Vagina (tissue), 2 donors: ENCODE results near the gene KCTD5. TPM values are rescaled to one million over a fixed set of nuclear protein-coding genes. Genes with fewer than 3 reads are reported as not detected.

Source experiments
- DNase-seq, 2 donors: peaks; one replicate each; pipeline ENCODE4 v3.0.0-alpha.2; 2017; ENCODE audit errors: extremely low spot score in 2 of 2
- H3K27ac ChIP-seq: fragments of 200-600 bp; sonication (generic); one replicate; pipeline ENCODE4 v1.5.1; 2019
- H3K27me3 ChIP-seq: fragments of 200-600 bp; sonication (generic); one replicate; pipeline ENCODE4 v1.5.1; 2019
- H3K36me3 ChIP-seq, 2 donors: fragments of 200-600 bp; sonication (generic); one replicate each; pipeline ENCODE4 v1.5.1; 2017 to 2019
- H3K4me1 ChIP-seq: fragments of 200-600 bp; sonication (generic); one replicate; pipeline ENCODE4 v1.5.1; 2019
- H3K4me3 ChIP-seq, 2 donors: fragments of 200-600 bp; sonication (generic); 1 replicate in 1 of 2; 2 replicates in 1 of 2; pipeline ENCODE4 v1.5.1; 2016 to 2019
- H3K9me3 ChIP-seq: fragments of 200-600 bp; sonication (generic); one replicate; pipeline ENCODE4 v1.5.1; 2019
- CTCF ChIP-seq, 3 experiments: fragments of 450-650 bp in 2 of 3; fragments of 200-600 bp in 1 of 3; sonication (generic) in 1 of 3; IDR thresholded peaks; one replicate each; pipeline ENCODE4 v1.5.1; 2017 to 2019; ENCODE audit warnings: antibody characterized with exemption in 3 of 3, mild to moderate bottlenecking in 2 of 3, moderate library complexity in 2 of 3
- POLR2A ChIP-seq, 2 donors: fragments of 450-650 bp; IDR thresholded peaks; one replicate each; pipeline ENCODE4 v1.6.1; 2017; ENCODE audit warnings: antibody characterized with exemption in 2 of 2, mild to moderate bottlenecking in 2 of 2, moderate library complexity in 2 of 2
- POLR2AphosphoS5 ChIP-seq, 2 donors: sonication (generic); formaldehyde crosslinking; IDR thresholded peaks; one replicate each; pipeline ENCODE4 v1.9.0; 2017; ENCODE audit warnings: antibody characterized with exemption in 2 of 2, mild to moderate bottlenecking in 2 of 2, low read depth in 1 of 2; ENCODE audit not compliant: insufficient read depth in 1 of 2
- intact Hi-C: fragments of 100-400 bp; cut with DNase I; formaldehyde crosslinking; loops from one replicate; pipeline ENCODE4 v1.15.1; 2023
- total RNA-seq: library from RNA; depleted of rRNA; stranded (reverse); fragments of >200 nt; gene quantifications from one replicate; pipeline ENCODE4 v1.2.3, GENCODE V29; 2016

The KCTD5 gene
- total RNA-seq, 1 donor from 2014 or later: 19.4 TPM

DNA sequence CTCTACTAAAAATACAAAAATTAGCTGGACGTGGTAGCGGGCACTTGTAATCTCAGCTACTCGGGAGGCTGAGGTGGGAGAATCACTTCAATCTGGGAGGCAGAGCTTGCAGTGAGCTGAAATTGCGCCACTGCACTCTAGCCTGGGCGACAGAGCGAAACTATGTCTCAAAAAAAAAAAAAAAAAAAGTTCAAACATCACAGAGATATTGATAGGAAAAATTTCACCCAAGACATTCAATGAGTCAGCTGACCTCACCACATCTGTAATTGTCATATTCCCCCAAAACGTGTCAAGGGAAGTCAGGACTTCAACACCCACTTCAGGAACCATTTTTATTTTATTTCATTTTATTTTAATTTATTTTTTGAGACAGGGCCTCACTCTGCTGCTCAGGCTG lies 45.7 kb downstream of the KCTD5 start:
- no peak for TF ChIP-seq POLR2AphosphoS5 (IDR thresholded peaks at IDR 0.05; ENCODE audit: insufficient read depth in 1 of 2, low read depth in 1 of 2)
- TF ChIP-seq POLR2A (IDR thresholded peaks at IDR 0.05): no peak
- TF ChIP-seq CTCF (IDR thresholded peaks at IDR 0.05): no peak
- intact Hi-C loops: no loop called here
- H3K27me3 ChIP-seq: no peaks in the 10 kb centered on the region
- H3K4me3 ChIP-seq: no peak overlapping the region
- H3K27ac ChIP-seq: no peak overlapping the region
- no peaks in the 10 kb centered on the region for H3K36me3 ChIP-seq
- no peaks in the 10 kb centered on the region for H3K4me1 ChIP-seq
- no peak for DNase-seq
- H3K9me3 ChIP-seq: no peaks in the 10 kb centered on the region

DNA sequence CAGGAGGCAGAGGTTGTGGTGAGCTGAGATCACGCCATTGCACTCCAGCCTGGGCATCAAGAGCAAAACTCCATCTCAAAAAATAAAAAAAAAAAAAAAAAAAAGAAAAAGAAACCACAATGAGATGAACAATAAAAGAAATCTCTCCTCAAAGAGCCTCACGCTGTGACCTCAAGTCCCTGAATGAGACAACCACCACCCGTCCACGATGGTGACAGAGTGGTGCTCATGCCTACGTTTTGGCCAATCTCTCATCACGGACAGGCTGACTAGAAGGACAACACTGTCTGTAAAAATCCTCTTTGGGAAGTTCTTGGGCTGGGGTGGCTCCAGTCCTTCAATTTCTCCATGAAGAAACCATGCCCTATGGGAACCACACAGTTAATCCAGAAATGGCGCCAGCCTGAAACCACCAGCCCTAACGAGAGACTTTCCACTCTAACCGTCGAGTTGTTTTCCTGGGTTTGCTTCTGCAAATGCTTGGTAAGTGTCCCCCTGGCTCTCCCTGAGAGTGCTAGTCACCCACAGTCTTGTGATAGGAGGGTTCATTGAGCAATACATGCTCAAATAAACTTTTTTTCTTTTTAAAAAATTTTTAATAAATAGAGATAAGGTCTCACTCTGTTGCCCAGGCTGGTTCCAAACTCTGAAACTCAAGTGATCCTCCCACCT lies 52.7 kb downstream of the KCTD5 start:
- intact Hi-C loops: no loop called here
- Histone ChIP-seq H3K9me3 (no peaks in the 10 kb centered on the region), H3K36me3 (no peaks in the 10 kb centered on the region), H3K4me3 (no peak overlapping the region), H3K4me1 (no peaks in the 10 kb centered on the region), H3K27ac (no peak overlapping the region), H3K27me3 (no peaks in the 10 kb centered on the region)
- no peak for TF ChIP-seq CTCF (IDR thresholded peaks at IDR 0.05)
- TF ChIP-seq POLR2AphosphoS5 (IDR thresholded peaks at IDR 0.05; ENCODE audit: insufficient read depth in 1 of 2, low read depth in 1 of 2): no peak
- TF ChIP-seq POLR2A (IDR thresholded peaks at IDR 0.05): no peak
- no peak for DNase-seq

DNA sequence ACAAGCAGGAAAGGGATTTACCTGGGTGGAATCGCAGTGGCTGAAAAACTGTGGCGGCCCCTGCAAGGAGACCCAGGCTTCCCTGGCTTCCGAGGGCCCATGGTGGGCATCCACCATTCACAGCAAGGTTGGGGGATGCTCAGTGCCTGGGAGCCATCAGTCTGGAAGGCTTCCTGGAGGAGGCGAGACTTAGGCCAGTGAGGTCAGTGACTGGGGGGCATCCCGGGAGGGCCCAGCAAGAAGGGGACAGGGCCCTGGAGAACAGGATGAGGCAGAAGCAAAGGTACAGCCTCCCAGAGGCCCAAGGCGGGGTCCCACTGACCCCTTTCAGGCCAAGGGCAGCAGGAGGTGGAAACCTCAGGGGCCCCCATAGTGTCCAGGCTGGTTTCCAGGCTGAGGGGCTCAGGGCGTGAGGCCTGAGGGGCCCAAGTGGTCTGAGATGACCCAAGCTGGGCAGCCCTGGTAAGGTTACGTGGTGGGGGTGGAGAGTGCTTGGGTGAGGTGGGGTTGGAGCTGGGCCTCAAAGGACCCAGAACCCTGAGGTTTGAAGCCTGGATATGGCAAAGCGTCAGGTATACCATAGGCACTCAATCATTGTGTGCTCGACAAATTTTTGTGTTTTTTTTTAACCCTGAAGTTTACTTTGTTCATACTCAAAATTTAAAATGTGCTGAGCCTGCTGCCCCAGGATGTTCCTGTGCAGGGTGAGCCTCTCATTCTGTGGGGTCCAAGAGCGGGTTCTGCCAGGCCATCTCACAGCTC lies 54.3 kb downstream of the KCTD5 start:
- Histone ChIP-seq H3K4me3 (no peak overlapping the region), H3K9me3 (no peaks in the 10 kb centered on the region), H3K27ac (no peak overlapping the region), H3K4me1 (no peaks in the 10 kb centered on the region), H3K27me3 (no peaks in the 10 kb centered on the region), H3K36me3 (no peaks in the 10 kb centered on the region)
- TF ChIP-seq POLR2A (IDR thresholded peaks at IDR 0.05): no peak
- no peak for TF ChIP-seq CTCF (IDR thresholded peaks at IDR 0.05)
- TF ChIP-seq POLR2AphosphoS5 (IDR thresholded peaks at IDR 0.05; ENCODE audit: insufficient read depth in 1 of 2, low read depth in 1 of 2): no peak
- no peak for DNase-seq
- intact Hi-C loops: no loop called here

DNA sequence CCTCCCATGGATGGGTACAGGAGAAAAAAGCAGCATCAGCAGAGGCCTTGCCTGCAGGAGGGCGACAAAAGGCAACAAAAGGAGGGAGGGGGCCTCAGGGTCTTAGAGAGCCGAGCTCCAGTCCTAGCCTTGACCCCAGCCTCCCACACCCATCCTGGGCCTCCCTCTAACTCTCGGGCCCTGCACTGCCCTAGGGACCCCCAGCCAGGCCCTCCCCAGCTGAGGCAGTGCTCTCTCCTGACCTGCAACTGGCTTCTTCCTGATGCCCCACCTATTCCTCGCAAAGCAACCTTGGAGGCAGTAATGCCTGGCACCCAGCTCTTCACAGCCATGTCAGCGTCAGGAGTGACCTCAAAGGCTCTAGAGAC lies 54.9 kb downstream of the KCTD5 start:
- intact Hi-C loops: no loop called here
- Histone ChIP-seq H3K4me3 (no peak overlapping the region), H3K27me3 (no peaks in the 10 kb centered on the region), H3K36me3 (no peaks in the 10 kb centered on the region), H3K27ac (no peak overlapping the region), H3K9me3 (no peaks in the 10 kb centered on the region), H3K4me1 (no peaks in the 10 kb centered on the region)
- TF ChIP-seq POLR2AphosphoS5 (IDR thresholded peaks at IDR 0.05; ENCODE audit: insufficient read depth in 1 of 2, low read depth in 1 of 2) (no peak), CTCF (IDR thresholded peaks at IDR 0.05) (no peak), POLR2A (IDR thresholded peaks at IDR 0.05) (no peak)
- DNase-seq: no peak

GRCh38 chr16:2737895-2738418 lies 55.6 kb downstream of the KCTD5 start:
- no peaks in the 10 kb centered on the region for H3K27me3 ChIP-seq
- intact Hi-C loops: no loop called here
- H3K4me1 ChIP-seq: no peaks in the 10 kb centered on the region
- H3K36me3 ChIP-seq: no peaks in the 10 kb centered on the region
- no peak overlapping the region for H3K27ac ChIP-seq
- no peak for TF ChIP-seq POLR2A (IDR thresholded peaks at IDR 0.05)
- TF ChIP-seq CTCF (IDR thresholded peaks at IDR 0.05): no peak
- TF ChIP-seq POLR2AphosphoS5 (IDR thresholded peaks at IDR 0.05; ENCODE audit: insufficient read depth in 1 of 2, low read depth in 1 of 2): no peak
- no peaks in the 10 kb centered on the region for H3K9me3 ChIP-seq
- no peak for DNase-seq
- H3K4me3 ChIP-seq: no peak overlapping the region
